ENCODE data around the gene LSM2. TPM values are rescaled to one million over a fixed set of nuclear protein-coding genes. Genes with fewer than 3 reads are reported as not detected.
A peak's percentile ranks its signal among the peaks of the same experiment; 100 is the strongest.

Gene LSM2
- total and polyA plus RNA-seq, 2 experiments from 2014 or later: 51.9 to 57.9 TPM

- TF ChIP-seq EZH2phosphoT487 (IDR thresholded peaks at IDR 0.05; ENCODE audit: low read depth, severe bottlenecking, unreplicated experiment) (no peak), EZH2 (IDR thresholded peaks at IDR 0.05; ENCODE audit: borderline replicate concordance) (no peak), CTCF (IDR thresholded peaks at IDR 0.05; ENCODE audit: poor library complexity) (no peak)
- no peak for DNase-seq (ENCODE audit: low spot score)
- Histone ChIP-seq H3K4me1 (ENCODE audit: insufficient read depth) (peaks cover 27% of the 10 kb centered on the region), H3K27me3 (no peaks in the 10 kb centered on the region), H3K9me3 (ENCODE audit: low read depth) (no peaks in the 10 kb centered on the region), H3K9me2 (replicated peaks; ENCODE audit: insufficient read depth) (no peaks in the 10 kb centered on the region), H3K27ac (no peak overlapping the region), H2AFZ (no peak overlapping the region), H3K4me2 (no peak overlapping the region), H3K4me3 (no peak overlapping the region), H3K79me2 (no peaks in the 10 kb centered on the region), H4K20me1 (ENCODE audit: insufficient read depth, poor library complexity, severe bottlenecking) (no peaks in the 10 kb centered on the region), H3K36me3 (replicated peaks; ENCODE audit: insufficient read depth, low read depth) (no peaks in the 10 kb centered on the region)
- 97% methylated on average over 30 of the region's 43 CpGs for WGBS (ENCODE audit: low lambda C conversion rate, missing lambda C conversion rate)
These were observed 27.5 kb downstream of the LSM2 start for GRCh38 chr6:31778999-31779885.

- Histone ChIP-seq H3K36me3 (replicated peaks; ENCODE audit: insufficient read depth, low read depth) (no peaks in the 10 kb centered on the region), H3K4me2 (no peak overlapping the region), H4K20me1 (ENCODE audit: insufficient read depth, poor library complexity, severe bottlenecking) (no peaks in the 10 kb centered on the region), H3K9me2 (replicated peaks; ENCODE audit: insufficient read depth) (no peaks in the 10 kb centered on the region), H3K4me1 (ENCODE audit: insufficient read depth) (peaks cover 27% of the 10 kb centered on the region), H3K79me2 (no peaks in the 10 kb centered on the region), H3K9me3 (ENCODE audit: low read depth) (no peaks in the 10 kb centered on the region), H3K27me3 (no peaks in the 10 kb centered on the region), H3K4me3 (no peak overlapping the region), H2AFZ (no peak overlapping the region), H3K27ac (peak overlapping the region; percentile 93)
- no peak for DNase-seq (ENCODE audit: low spot score)
- TF ChIP-seq EZH2 (IDR thresholded peaks at IDR 0.05; ENCODE audit: borderline replicate concordance) (no peak), CTCF (IDR thresholded peaks at IDR 0.05; ENCODE audit: poor library complexity) (no peak), EZH2phosphoT487 (IDR thresholded peaks at IDR 0.05; ENCODE audit: low read depth, severe bottlenecking, unreplicated experiment) (no peak)
- 96% methylated on average over 5 of the region's 5 CpGs for WGBS (ENCODE audit: low lambda C conversion rate, missing lambda C conversion rate)
These were observed 28.6 kb downstream of the LSM2 start for GRCh38 chr6:31778193-31778592.

GRCh38 chr6:31777667-31778050, 29.1 kb downstream of the LSM2 start:
- Histone ChIP-seq H3K4me3 (no peak overlapping the region), H3K4me1 (ENCODE audit: insufficient read depth) (peaks cover 27% of the 10 kb centered on the region), H3K27ac (peak overlapping the region; percentile 93), H3K27me3 (no peaks in the 10 kb centered on the region), H3K9me3 (ENCODE audit: low read depth) (no peaks in the 10 kb centered on the region), H3K36me3 (replicated peaks; ENCODE audit: insufficient read depth, low read depth) (no peaks in the 10 kb centered on the region), H3K4me2 (peak overlapping the region; percentile 62), H3K9me2 (replicated peaks; ENCODE audit: insufficient read depth) (no peaks in the 10 kb centered on the region), H3K79me2 (no peaks in the 10 kb centered on the region), H2AFZ (no peak overlapping the region), H4K20me1 (ENCODE audit: insufficient read depth, poor library complexity, severe bottlenecking) (no peaks in the 10 kb centered on the region)
- 93% methylated on average over 5 of the region's 5 CpGs for WGBS (ENCODE audit: low lambda C conversion rate, missing lambda C conversion rate)
- no peak for DNase-seq (ENCODE audit: low spot score)
- TF ChIP-seq EZH2 (IDR thresholded peaks at IDR 0.05; ENCODE audit: borderline replicate concordance): no peak
- TF ChIP-seq EZH2phosphoT487 (IDR thresholded peaks at IDR 0.05; ENCODE audit: low read depth, severe bottlenecking, unreplicated experiment): no peak
- TF ChIP-seq CTCF (IDR thresholded peaks at IDR 0.05; ENCODE audit: poor library complexity): no peak

All from hepatocyte (in vitro differentiated cells).